Sigmoid colon (tissue), 7 donors: ENCODE data around the gene ARNT2. TPM values are rescaled to one million over a fixed set of nuclear protein-coding genes. Genes with fewer than 3 reads are reported as not detected.

Source experiments
- DNase-seq: peaks from one replicate; pipeline ENCODE4 v3.0.0-alpha.2; 2019
- H3K27ac ChIP-seq, 4 donors: fragments of 200-600 bp; sonication (generic); one replicate each; pipeline ENCODE4 v1.5.1; 2016 to 2019; ENCODE audit warnings: mild to moderate bottlenecking in 1 of 4
- H3K27me3 ChIP-seq, 3 donors: fragments of 200-600 bp; sonication (generic); one replicate each; pipeline ENCODE4 v1.5.1; 2019; ENCODE audit warnings: mild to moderate bottlenecking in 1 of 3
- H3K36me3 ChIP-seq, 4 donors: fragments of 200-600 bp; sonication (generic); one replicate each; pipeline ENCODE4 v1.5.1; 2016 to 2019
- H3K4me1 ChIP-seq, 4 donors: fragments of 200-600 bp; sonication (generic); one replicate each; pipeline ENCODE4 v1.5.1; 2017 to 2019
- H3K4me3 ChIP-seq, 4 donors: fragments of 200-600 bp; sonication (generic); one replicate each; pipeline ENCODE4 v1.5.1; 2017 to 2019; ENCODE audit warnings: mild to moderate bottlenecking in 2 of 4, moderate library complexity in 1 of 4
- H3K9me3 ChIP-seq, 4 donors: fragments of 200-600 bp in 3 of 4; sonication (generic) in 3 of 4; one replicate each; pipeline versions ENCODE4 v1.5.1 to v1.6.1; 2013 to 2019
- CTCF ChIP-seq, 4 experiments: fragments of 450-650 bp in 3 of 4; fragments of 200-600 bp in 1 of 4; IDR thresholded peaks; one replicate each; pipeline ENCODE4 v1.5.1; 2016 to 2019; ENCODE audit warnings: antibody characterized with exemption in 4 of 4, mild to moderate bottlenecking in 3 of 4, moderate library complexity in 2 of 4
- EP300 ChIP-seq, 4 donors: sonication (generic); formaldehyde crosslinking; IDR thresholded peaks; one replicate each; pipeline ENCODE4 v1.6.1; 2017; ENCODE audit warnings: antibody characterized with exemption in 4 of 4
- POLR2A ChIP-seq, 2 donors: fragments of 450-650 bp; IDR thresholded peaks; one replicate each; pipeline ENCODE4 v1.6.1; 2016; ENCODE audit warnings: antibody characterized with exemption in 2 of 2, mild to moderate bottlenecking in 2 of 2, moderate library complexity in 2 of 2
- POLR2AphosphoS5 ChIP-seq, 4 donors: sonication (generic); formaldehyde crosslinking; IDR thresholded peaks; one replicate each; pipeline ENCODE4 v1.6.1; 2017; ENCODE audit warnings: antibody characterized with exemption in 4 of 4
- WGBS, 2 donors: extraction: QIAGEN DNeasy Blood & Tissue Kit; methylation state at CpG; one replicate each; pipeline ENCODE4 v1.1.7; 2013; 5-methylcytosine and 5-hydroxymethylcytosine counted together
- intact Hi-C: fragments of 100-400 bp; cut with DNase I; formaldehyde crosslinking; loops from one replicate; pipeline ENCODE4 v1.15.1; 2023
- polyA plus RNA-seq, 3 donors: library from polyadenylated mRNA; stranded (reverse); fragments of 200-250 nt; gene quantifications; one replicate each; pipeline ENCODE4 v1.2.3, GENCODE V29; 2013
- total RNA-seq, 4 donors: library from RNA; depleted of rRNA; stranded (reverse); fragments of >200 nt; gene quantifications; one replicate each; pipeline ENCODE4 v1.1.0, GENCODE V29; 2016
- donor health status: healthy with polysubstance abuse.
- donor health status: Bipolar disorder and iron deficiency.
- donor health status: healthy.

ARNT2 gene
- total and polyA plus RNA-seq, 7 donors = 1.2 to 16.1 (median 4.3) TPM

DNA sequence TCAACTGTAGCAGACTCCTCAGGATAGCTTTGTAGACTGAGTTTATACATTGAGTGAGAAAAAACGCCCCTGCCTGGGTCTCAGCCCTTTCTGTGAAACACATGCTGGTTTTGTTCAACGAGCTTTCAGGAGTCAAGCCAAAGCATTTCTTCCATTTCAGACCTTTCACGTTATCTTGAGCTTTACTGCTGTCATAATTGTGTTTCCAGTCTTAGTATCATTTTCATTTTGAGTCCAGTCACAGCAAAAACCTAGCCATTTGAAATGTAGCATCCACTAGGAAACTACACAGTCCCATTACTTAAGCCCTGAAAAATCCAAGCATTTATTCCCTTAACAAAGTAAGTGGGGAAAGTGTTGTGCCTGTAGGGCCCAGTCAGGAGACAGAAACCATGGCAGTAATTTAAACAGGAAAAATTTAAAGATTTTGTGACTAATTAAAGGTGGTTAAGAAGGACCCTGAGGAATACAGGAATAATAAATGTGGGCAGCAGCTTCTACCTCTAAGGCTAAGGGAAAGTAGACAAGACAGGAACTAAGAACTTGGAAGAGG is 180.9 kb downstream of the ARNT2 start:
- 43 to 56% methylated on average over 3 of the region's 3 CpGs for WGBS, 2 donors
- no peak overlapping the region for H3K4me3 ChIP-seq
- TF ChIP-seq EP300 (IDR thresholded peaks at IDR 0.05) (no peak), POLR2A (IDR thresholded peaks at IDR 0.05) (no peak), CTCF (IDR thresholded peaks at IDR 0.05) (no peak), POLR2AphosphoS5 (IDR thresholded peaks at IDR 0.05) (no peak)

DNA sequence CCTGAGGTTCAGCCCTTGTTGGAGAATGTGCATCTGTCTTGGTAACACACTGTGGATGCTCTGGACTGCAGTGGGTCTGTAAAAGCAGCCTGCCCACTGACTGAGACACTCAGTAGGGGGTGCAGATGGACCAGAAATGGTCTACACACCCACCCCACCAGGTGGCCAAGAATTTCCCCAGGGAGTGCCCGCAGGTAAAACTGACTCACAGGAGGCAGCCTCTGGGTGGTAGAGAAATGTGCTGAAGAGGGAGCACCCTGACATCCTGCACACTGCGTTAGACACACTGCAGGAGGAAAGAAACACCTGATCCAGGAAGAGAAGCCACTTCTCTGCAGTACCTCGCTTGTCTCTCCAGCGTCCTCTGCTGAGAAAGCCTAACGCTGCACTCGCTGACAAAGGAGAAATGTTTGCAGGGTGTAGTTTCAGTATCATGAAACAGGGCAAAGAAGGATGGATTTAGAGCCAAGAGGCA is 181.4 kb downstream of the ARNT2 start:
- H3K27ac ChIP-seq = no peak overlapping the region
- no peak for DNase-seq
- WGBS, 2 donors = 19 to 69% methylated on average over 6 of the region's 6 CpGs
- intact Hi-C loops = no loop called here
- H3K9me3 ChIP-seq = no peaks in the 10 kb centered on the region
- H3K4me1 ChIP-seq = no peaks in the 10 kb centered on the region
- H3K27me3 ChIP-seq = no peaks in the 10 kb centered on the region
- H3K4me3 ChIP-seq = no peak overlapping the region
- no peak for TF ChIP-seq EP300 (IDR thresholded peaks at IDR 0.05)
- TF ChIP-seq POLR2A (IDR thresholded peaks at IDR 0.05) = no peak
- H3K36me3 ChIP-seq = peaks cover 0 to 22% (median 0%) of the 10 kb centered on the region in 4 donors

More for the DNA sequence above, 180.9 kb downstream of the ARNT2 start:
- DNase-seq = no peak
- Histone ChIP-seq H3K27ac (no peak overlapping the region), H3K4me1 (no peaks in the 10 kb centered on the region), H3K9me3 (no peaks in the 10 kb centered on the region), H3K27me3 (no peaks in the 10 kb centered on the region), H3K36me3 (peaks cover 0 to 25% (median 0%) of the 10 kb centered on the region in 4 donors)
- intact Hi-C loops = no loop called here

- Histone ChIP-seq H3K4me3 (no peak overlapping the region), H3K9me3 (no peaks in the 10 kb centered on the region), H3K36me3 (peaks cover 0 to 17% (median 0%) of the 10 kb centered on the region in 4 donors), H3K4me1 (no peaks in the 10 kb centered on the region), H3K27me3 (no peaks in the 10 kb centered on the region), H3K27ac (no peak overlapping the region)
- DNase-seq = no peak
- TF ChIP-seq POLR2A (IDR thresholded peaks at IDR 0.05) (no peak), CTCF (IDR thresholded peaks at IDR 0.05) (no peak), EP300 (IDR thresholded peaks at IDR 0.05) (no peak), POLR2AphosphoS5 (IDR thresholded peaks at IDR 0.05) (no peak)
- 49 to 76% methylated on average over 4 of the region's 4 CpGs for WGBS, 2 donors
- intact Hi-C loops = no loop called here
These were observed 182.0 kb downstream of the ARNT2 start for GRCh38 chr15:80586161-80586560.

GRCh38 chr15:80587007-80587406 is 182.8 kb downstream of the ARNT2 start:
- Histone ChIP-seq H3K9me3 (no peaks in the 10 kb centered on the region), H3K27ac (no peak overlapping the region), H3K4me3 (no peak overlapping the region), H3K4me1 (no peaks in the 10 kb centered on the region), H3K27me3 (no peaks in the 10 kb centered on the region), H3K36me3 (peaks cover 0 to 17% (median 0%) of the 10 kb centered on the region in 4 donors)
- DNase-seq = peak; percentile 3
- intact Hi-C loops = no loop called here
- 87 to 93% methylated on average over 2 of the region's 2 CpGs for WGBS, 2 donors
- TF ChIP-seq POLR2A (IDR thresholded peaks at IDR 0.05) = no peak
- TF ChIP-seq CTCF (IDR thresholded peaks at IDR 0.05) = no peak
- TF ChIP-seq EP300 (IDR thresholded peaks at IDR 0.05) = no peak
- no peak for TF ChIP-seq POLR2AphosphoS5 (IDR thresholded peaks at IDR 0.05)

- Histone ChIP-seq H3K36me3 (peaks cover 0 to 17% (median 0%) of the 10 kb centered on the region in 4 donors), H3K4me1 (no peaks in the 10 kb centered on the region), H3K4me3 (no peak overlapping the region), H3K27ac (no peak overlapping the region), H3K27me3 (no peaks in the 10 kb centered on the region), H3K9me3 (no peaks in the 10 kb centered on the region)
- intact Hi-C loops = no loop called here
- WGBS, 2 donors = 87 to 90% methylated on average over 8 of the region's 8 CpGs
- no peak for TF ChIP-seq EP300 (IDR thresholded peaks at IDR 0.05)
- no peak for TF ChIP-seq POLR2A (IDR thresholded peaks at IDR 0.05)
- no peak for TF ChIP-seq CTCF (IDR thresholded peaks at IDR 0.05)
- TF ChIP-seq POLR2AphosphoS5 (IDR thresholded peaks at IDR 0.05) = no peak
- peak; percentile 8 for DNase-seq
These were observed 183.8 kb downstream of the ARNT2 start for GRCh38 chr15:80587816-80588456.
